MM.1S (cell line): Measurements from ENCODE around the gene FKBP3.

Source experiments
- DNase-seq: peaks from one replicate; pipeline ENCODE4 v3.0.0-alpha.2; 2015
- H2AFZ ChIP-seq: fragments of 300-600 bp; sonication (generic); 2 replicates; pipeline ENCODE4 v1.6.0; 2016; ENCODE audit warnings: antibody characterized with exemption, low read length
- H3F3A ChIP-seq: fragments of 300-600 bp; sonication (generic); 2 replicates; pipeline ENCODE4 v1.6.1; 2016; ENCODE audit warnings: mild to moderate bottlenecking, antibody characterized with exemption, low read length, moderate library complexity, mixed read lengths; ENCODE audit not compliant: insufficient read depth
- H3K27ac ChIP-seq: fragments of 300-600 bp; sonication (generic); 2 replicates; pipeline ENCODE4 v1.5.1; 2016; ENCODE audit warnings: mild to moderate bottlenecking, low read length
- H3K27me3 ChIP-seq: fragments of 300-600 bp; sonication (generic); replicated peaks from 2 replicates; pipeline ENCODE4 v1.6.0; 2016; ENCODE audit warnings: low read length; ENCODE audit not compliant: insufficient read depth
- H3K36me3 ChIP-seq: fragments of 300-600 bp; sonication (generic); replicated peaks from 2 replicates; pipeline ENCODE4 v1.6.1; 2016; ENCODE audit warnings: mild to moderate bottlenecking, low read length, mixed read lengths; ENCODE audit not compliant: insufficient read depth
- H3K4me1 ChIP-seq: fragments of 300-600 bp; sonication (generic); 2 replicates; pipeline ENCODE4 v1.6.1; 2016; ENCODE audit warnings: low read length, mixed read lengths
- H3K4me2 ChIP-seq: fragments of 300-600 bp; sonication (generic); 2 replicates; pipeline ENCODE4 v1.6.0; 2016; ENCODE audit warnings: low read depth, low read length
- H3K4me3 ChIP-seq: fragments of 300-600 bp; sonication (generic); 2 replicates; pipeline ENCODE4 v1.5.1; 2016; ENCODE audit warnings: low read length, mixed read lengths
- H3K79me2 ChIP-seq: fragments of 300-600 bp; sonication (generic); 2 replicates; pipeline ENCODE4 v1.6.1; 2016; ENCODE audit warnings: mixed run types, low read length, mixed read lengths
- H3K9ac ChIP-seq: fragments of 300-600 bp; sonication (generic); 2 replicates; pipeline ENCODE4 v1.6.1; 2016; ENCODE audit warnings: low read length, mixed read lengths
- H3K9me2 ChIP-seq: fragments of 300-600 bp; sonication (generic); replicated peaks from 2 replicates; pipeline ENCODE4 v1.6.1; 2016; ENCODE audit warnings: mild to moderate bottlenecking, low read length, mixed read lengths; ENCODE audit not compliant: insufficient read depth
- H3K9me3 ChIP-seq: fragments of 300-600 bp; sonication (generic); replicated peaks from 2 replicates; pipeline ENCODE4 v1.6.1; 2016; ENCODE audit warnings: mild to moderate bottlenecking, low read length, mixed read lengths; ENCODE audit not compliant: insufficient read depth
- H4K20me1 ChIP-seq: fragments of 300-600 bp; sonication (generic); 2 replicates; pipeline ENCODE4 v1.6.1; 2016; ENCODE audit warnings: mild to moderate bottlenecking, low read length, moderate library complexity, mixed read lengths; ENCODE audit not compliant: insufficient read depth
- EZH2 ChIP-seq: fragments of 300-600 bp; sonication (generic); optimal IDR thresholded peaks from 2 replicates; pipeline ENCODE3; 2017; ENCODE audit warnings: low read depth, mild to moderate bottlenecking, antibody characterized with exemption, low read length, mixed read lengths
- EZH2phosphoT487 ChIP-seq: fragments of 300-600 bp; sonication (generic); IDR thresholded peaks from 2 replicates; pipeline ENCODE4 v1.6.1; 2018; ENCODE audit warnings: antibody characterized with exemption, low read length
- TF ChIP-seq, protein P1 (sequence below): fragments of 300-600 bp; sonication (generic); IDR thresholded peaks from 2 replicates; pipeline ENCODE4 v1.5.1; 2016; ENCODE audit warnings: antibody characterized with exemption, low read length, mixed read lengths

FKBP3 gene

GRCh38 chr14:45134051-45134958, at the start of gene FKBP3:
Gene FKBP3 (minus strand): TSS chr14:45134481. CDS start chr14:45134456, 25 bp downstream.
- Histone ChIP-seq H3K79me2 (peaks cover 42% of the 10 kb centered on the region), H3K9me2 (no peaks in the 10 kb centered on the region), H3F3A (peaks cover 5% of the 10 kb centered on the region), H3K27me3 (no peaks in the 10 kb centered on the region), H3K9ac (peak within 1 kb of the TSS; percentile 84), H4K20me1 (no peaks in the 10 kb centered on the region), H3K36me3 (no peaks in the 10 kb centered on the region), H3K4me2 (peak within 1 kb of the TSS; percentile 74), H3K4me1 (no peaks in the 10 kb centered on the region), H3K9me3 (no peaks in the 10 kb centered on the region), H3K4me3 (peak within 1 kb of the TSS; percentile 84), H3K27ac (peak within 1 kb of the TSS; percentile 63; the same call in 1 of the 2 replicates), H2AFZ (peak within 1 kb of the TSS; percentile 88)
- peak; percentile 95 for DNase-seq
- TF ChIP-seq, protein P1, sequence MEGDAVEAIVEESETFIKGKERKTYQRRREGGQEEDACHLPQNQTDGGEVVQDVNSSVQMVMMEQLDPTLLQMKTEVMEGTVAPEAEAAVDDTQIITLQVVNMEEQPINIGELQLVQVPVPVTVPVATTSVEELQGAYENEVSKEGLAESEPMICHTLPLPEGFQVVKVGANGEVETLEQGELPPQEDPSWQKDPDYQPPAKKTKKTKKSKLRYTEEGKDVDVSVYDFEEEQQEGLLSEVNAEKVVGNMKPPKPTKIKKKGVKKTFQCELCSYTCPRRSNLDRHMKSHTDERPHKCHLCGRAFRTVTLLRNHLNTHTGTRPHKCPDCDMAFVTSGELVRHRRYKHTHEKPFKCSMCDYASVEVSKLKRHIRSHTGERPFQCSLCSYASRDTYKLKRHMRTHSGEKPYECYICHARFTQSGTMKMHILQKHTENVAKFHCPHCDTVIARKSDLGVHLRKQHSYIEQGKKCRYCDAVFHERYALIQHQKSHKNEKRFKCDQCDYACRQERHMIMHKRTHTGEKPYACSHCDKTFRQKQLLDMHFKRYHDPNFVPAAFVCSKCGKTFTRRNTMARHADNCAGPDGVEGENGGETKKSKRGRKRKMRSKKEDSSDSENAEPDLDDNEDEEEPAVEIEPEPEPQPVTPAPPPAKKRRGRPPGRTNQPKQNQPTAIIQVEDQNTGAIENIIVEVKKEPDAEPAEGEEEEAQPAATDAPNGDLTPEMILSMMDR: peak; percentile 20
- TF ChIP-seq EZH2: no peak

DNA sequence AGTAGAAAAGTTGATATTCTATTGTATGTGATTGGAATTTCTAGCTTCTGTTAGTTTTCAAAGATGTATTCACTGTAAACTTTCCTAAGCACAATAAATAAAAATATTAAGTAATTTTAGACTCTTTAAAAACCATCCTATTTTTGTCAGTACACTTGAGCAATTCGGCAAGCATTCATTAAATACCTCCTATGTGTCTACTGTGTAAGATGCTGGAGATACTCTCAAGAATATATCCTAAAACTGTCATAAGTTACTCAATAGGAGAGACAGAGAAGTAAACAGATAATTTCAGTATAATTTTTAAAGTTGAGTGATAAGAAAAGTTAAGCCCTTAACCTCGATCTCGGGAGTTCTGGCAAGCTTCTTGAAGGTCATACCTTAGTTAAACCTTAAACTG, 47.5 kb upstream of the FKBP3 start:
- Histone ChIP-seq H3K4me3 (no peak overlapping the region), H3F3A (no peaks in the 10 kb centered on the region), H4K20me1 (no peaks in the 10 kb centered on the region), H3K9me3 (no peaks in the 10 kb centered on the region), H2AFZ (no peak overlapping the region), H3K36me3 (no peaks in the 10 kb centered on the region), H3K79me2 (no peaks in the 10 kb centered on the region), H3K9ac (no peak overlapping the region), H3K4me2 (no peak overlapping the region), H3K9me2 (no peaks in the 10 kb centered on the region), H3K27me3 (no peaks in the 10 kb centered on the region), H3K27ac (no peak overlapping the region), H3K4me1 (no peaks in the 10 kb centered on the region)
- no peak for DNase-seq
- TF ChIP-seq EZH2phosphoT487 (no peak), EZH2 (no peak)
- TF ChIP-seq, protein P1: no peak

GRCh38 chr14:45181329-45181728, 47.0 kb upstream of the FKBP3 start:
- Histone ChIP-seq H3K4me2 (no peak overlapping the region), H3K79me2 (no peaks in the 10 kb centered on the region)

DNA sequence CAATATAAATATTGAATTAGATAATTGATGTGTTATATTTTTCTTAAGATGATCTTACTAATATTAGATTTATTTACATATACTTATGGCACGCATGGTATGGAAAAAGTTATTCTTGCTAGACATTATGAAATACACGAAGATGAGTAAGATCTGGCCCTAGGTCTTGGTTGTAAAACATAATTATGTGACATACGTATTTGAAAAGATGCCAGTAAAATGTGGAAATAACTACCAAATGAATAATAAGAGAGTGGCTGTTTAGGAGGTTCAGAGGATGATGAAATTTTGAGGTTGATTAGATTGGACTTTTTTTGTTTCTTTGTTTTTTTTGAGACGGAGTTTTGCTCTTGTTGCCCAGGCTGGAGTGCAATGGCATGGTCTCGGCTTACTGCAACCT, 42.8 kb upstream of the FKBP3 start:
- Histone ChIP-seq H3K9me3 (no peaks in the 10 kb centered on the region), H2AFZ (no peak overlapping the region), H3K27me3 (no peaks in the 10 kb centered on the region), H3K4me3 (no peak overlapping the region), H3K9me2 (no peaks in the 10 kb centered on the region), H3K36me3 (no peaks in the 10 kb centered on the region), H3F3A (no peaks in the 10 kb centered on the region), H3K27ac (no peak overlapping the region), H3K4me1 (no peaks in the 10 kb centered on the region), H3K4me2 (no peak overlapping the region), H3K9ac (no peak overlapping the region), H4K20me1 (no peaks in the 10 kb centered on the region), H3K79me2 (no peaks in the 10 kb centered on the region)
- DNase-seq: no peak
- TF ChIP-seq EZH2phosphoT487: no peak
- no peak for TF ChIP-seq EZH2
- TF ChIP-seq, protein P1: no peak

More at GRCh38 chr14:45181329-45181728, 47.0 kb upstream of the FKBP3 start:
- H3K27me3 ChIP-seq: no peaks in the 10 kb centered on the region
- H3K9me2 ChIP-seq: no peaks in the 10 kb centered on the region
- no peak overlapping the region for H3K27ac ChIP-seq
- H3F3A ChIP-seq: no peaks in the 10 kb centered on the region
- no peak overlapping the region for H3K9ac ChIP-seq
- H3K36me3 ChIP-seq: no peaks in the 10 kb centered on the region
- H4K20me1 ChIP-seq: no peaks in the 10 kb centered on the region
- H3K9me3 ChIP-seq: no peaks in the 10 kb centered on the region
- H3K4me1 ChIP-seq: no peaks in the 10 kb centered on the region
- TF ChIP-seq EZH2phosphoT487: no peak
- no peak overlapping the region for H2AFZ ChIP-seq
- H3K4me3 ChIP-seq: no peak overlapping the region
- DNase-seq: no peak
